HG03460 (cell line): ENCODE results near the gene APAF1.
"Not testable (repeated sequence)": the region's sequence is repeated elsewhere in the genome, so short reads cannot be mapped to it uniquely, and the experiment has no call there.

Experiments used
- ATAC-seq: cut with Tn5 transposase; IDR thresholded peaks from one replicate; pipeline ENCODE4 v1.9.1; 2021; ENCODE audit not compliant: unreplicated experiment

The APAF1 gene

DNA sequence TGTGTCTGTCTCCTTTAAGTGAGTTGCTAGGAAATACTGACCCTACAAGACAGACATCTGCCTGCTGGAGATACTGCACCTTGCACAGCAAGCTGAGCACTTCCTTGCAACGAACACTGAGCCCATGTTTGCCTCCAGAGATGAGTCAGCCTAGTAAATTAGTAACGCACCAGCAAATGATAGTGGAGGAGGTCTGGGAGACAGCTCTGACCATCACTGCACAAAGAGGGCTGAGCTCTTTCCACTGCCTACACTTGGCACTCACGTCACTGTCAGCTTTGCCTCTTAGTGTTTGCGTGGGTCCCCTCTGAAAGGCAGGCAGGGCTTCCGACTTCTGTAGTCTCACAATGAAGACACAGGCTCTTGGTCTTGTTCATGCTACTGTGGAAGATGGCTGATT, 109.0 kb downstream of the APAF1 start:
- peak; percentile 99 for ATAC-seq

DNA sequence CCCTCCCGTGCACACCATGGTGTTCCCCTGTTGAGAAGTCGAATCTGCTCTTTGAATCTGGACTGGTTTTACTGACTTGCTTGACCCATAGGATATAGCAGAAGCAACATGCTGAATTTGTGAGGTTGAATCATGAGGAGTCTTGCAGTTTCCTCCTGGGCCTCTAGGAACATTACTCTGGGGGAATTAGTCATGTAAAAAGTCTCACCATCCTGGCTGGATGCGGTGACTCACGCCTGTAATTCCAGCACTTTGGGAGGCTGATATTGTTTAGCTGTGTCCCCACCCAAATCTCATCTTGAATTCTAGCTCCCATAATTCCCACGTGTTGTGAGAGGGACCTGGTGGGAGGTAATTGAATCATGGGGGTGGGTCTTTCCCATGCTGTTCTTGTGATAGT, 110.8 kb downstream of the APAF1 start:
- not testable (repeated sequence) for ATAC-seq

DNA sequence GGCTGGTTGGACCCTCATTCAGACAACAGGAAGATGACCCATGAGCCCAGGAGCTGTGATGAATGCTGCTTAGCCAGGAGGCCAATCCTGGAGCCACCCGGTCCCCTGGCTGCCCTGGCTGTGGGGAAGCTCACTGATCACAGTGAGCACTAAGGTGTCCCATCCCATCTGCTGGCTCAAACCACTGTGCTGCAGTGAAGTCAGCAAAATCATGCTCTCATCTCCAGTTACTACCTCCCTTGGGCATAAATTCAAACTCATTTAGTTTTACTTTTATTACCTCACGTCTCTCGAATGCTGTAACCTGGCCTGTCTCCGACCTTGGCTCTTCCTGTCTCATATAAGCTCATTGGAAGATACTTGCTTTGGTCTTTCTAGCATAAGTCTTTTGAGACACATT, 112.4 kb downstream of the APAF1 start:
- ATAC-seq = no peak

DNA sequence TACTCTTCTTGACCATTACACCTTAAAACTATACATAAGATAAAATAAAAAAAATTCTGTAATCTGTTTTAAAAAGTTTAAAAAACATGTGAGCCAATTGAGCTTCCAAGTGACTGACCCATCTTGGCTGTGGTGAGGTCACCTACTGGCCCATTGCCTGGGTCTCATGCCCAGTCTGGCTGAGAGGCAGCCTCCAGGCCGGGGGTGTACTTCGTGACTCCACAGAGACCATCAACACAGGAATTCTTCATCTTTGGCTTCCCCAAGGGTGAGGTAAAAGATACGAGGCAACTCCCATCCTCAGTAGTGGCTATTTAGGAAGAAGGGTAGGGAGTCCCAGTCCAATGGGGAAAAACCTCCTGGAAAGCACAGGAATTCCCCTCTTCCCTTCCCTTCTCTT, 113.2 kb downstream of the APAF1 start:
- ATAC-seq = no peak

DNA sequence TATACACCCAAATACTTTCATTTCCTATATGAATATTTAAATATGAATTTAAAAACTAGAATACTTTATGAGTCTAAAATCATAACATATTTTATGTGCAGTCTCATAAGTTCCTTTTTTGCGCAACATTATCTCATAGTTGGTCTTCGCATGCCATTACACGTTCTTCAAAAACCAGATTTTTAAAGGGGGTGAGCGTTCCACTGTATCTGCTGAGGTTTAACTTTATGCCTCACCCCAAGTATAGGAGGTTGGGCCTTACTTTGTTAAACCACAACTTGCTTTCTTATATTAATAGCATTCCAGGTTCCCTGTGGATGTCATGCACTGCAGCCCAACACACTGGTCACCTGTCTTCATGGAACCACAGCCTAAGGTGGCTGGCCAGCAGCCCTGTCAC, 118.6 kb downstream of the APAF1 start:
- ATAC-seq = no peak

DNA sequence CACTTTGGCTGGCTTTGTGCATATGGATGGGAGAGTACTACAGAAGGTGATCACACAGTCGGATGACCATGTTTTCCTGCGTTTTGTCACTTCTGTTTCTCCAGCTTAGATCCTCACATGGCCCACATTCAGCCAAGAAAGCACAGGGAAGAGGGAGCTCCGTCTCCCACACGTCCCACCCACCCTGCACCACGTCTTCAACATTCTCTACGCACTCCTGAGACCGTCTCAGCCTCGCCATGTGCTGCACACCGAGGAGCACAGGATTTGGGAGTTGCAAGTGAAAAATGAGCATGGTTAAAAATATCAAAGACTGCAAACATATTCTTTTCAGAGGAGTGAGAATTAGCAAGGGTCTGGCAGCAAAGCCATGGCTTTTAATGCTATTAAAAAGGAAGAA, 122.2 kb downstream of the APAF1 start:
- no peak for ATAC-seq

DNA sequence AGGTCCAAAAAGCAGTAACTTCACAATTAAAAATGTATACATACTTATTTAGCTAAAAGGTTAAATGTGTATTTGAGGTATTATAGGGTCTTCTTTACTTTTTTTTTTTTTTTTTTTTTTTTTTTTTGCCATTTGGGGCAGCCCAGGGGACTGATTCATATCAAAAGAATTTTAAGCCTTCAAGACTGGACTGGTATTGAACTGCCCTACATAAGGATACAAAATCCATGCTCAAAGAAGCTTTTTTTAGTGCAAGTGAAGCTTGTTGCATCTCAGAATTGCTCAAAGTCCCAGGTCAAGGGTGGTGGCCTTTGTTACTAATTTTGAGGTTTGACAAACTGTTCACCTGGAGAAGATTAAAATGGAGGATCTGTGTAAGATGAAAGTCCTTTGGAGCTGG, 124.0 kb downstream of the APAF1 start:
- ATAC-seq = no peak

DNA sequence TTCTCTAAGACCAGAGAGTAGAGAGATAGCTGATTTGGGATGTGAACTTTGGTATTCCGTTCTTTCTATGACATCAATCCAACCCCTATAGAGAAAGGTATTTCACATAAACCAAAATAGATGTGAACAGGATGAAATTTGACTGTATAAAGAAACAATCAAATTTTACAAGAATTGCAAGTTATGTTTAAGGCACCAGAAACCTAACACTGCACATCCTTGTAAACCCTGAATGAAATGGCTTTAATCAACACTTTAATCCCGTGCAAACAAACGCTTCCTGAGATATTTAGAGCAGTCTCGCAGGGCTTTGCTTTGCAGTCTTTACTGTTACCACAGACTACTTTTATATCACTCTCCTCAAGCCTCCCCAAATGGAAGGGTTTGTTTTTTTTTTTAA, 125.1 kb downstream of the APAF1 start:
- no peak for ATAC-seq

DNA sequence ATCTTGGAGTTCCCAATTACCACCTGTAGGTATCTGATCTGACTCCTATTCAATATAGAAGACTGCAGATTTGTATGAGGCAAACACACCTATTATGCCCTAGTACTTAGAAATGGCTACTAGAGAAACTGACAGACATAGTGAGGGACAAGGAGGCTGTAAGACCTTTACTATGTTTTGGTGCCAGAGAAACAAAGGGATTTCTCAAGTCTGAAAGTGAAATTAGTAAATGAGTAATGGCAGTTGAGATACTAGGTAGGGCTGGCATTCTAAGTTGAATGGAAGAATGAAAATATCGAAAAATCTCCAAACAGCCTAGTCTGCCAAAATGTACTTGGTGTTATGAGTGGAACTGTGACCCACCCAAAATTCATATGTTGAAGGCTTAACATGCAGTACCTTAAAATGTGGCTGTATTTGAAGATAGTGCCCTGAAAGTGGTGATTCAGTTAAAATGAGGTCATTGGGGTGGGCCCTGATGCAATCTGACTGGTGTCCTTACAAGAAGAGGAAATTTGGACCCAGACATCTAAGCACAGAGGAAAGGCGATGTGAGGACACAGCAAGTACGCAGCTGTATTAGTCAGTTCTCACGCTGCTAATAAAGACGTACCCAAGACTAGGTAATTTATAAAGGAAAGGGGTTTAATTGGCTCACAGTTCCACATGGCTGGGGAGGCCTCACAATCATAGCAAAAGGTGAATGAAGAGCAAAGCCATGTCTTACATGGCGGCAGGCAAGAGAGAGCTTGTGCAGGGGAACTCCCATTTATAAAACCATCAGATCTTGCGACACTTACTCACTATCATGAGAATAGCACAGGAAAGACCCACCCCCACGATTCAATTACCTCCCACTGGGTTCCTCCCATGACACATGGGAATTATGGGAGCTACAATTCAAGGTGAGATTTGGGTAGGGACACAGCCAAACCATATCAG, 127.0 kb downstream of the APAF1 start:
- ATAC-seq = no peak

DNA sequence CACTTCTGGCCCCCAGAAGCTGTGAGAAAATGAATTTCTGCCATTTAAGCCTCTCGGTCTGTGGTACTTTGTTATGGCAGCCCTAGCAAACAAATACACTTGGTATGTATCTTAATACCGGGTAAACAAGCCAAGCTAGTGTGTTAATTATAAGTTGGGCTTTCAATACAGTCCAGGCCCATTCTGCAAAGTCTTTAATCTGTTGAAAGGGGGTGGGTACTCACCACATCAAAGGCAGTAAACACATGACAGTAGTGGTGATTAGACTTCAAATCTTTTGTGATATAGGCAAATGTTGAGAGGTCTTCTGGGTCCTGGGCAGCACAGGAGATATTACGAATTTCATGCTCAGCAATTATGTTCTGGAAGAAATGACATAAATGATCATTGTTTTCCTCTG, 127.7 kb downstream of the APAF1 start:
- no peak for ATAC-seq

DNA sequence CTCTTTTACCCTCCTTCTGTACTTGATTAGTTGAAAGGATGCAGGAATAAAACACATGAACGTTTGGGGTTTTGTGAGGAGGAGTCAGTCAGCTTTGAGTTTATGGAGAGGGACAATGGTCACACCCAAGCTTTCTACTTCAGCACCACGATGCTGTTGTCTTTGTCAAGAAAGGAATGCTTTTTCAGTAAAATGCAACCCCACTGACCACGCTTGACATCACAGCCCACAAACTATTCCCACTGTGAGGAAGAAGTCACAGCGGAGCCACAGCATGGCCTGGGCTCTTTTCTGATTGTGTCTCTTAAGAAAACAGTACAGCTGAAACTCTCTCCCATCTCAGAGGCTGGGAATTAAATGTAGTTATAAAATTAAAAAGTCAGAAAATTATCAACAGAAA, 135.2 kb downstream of the APAF1 start:
- no peak for ATAC-seq

DNA sequence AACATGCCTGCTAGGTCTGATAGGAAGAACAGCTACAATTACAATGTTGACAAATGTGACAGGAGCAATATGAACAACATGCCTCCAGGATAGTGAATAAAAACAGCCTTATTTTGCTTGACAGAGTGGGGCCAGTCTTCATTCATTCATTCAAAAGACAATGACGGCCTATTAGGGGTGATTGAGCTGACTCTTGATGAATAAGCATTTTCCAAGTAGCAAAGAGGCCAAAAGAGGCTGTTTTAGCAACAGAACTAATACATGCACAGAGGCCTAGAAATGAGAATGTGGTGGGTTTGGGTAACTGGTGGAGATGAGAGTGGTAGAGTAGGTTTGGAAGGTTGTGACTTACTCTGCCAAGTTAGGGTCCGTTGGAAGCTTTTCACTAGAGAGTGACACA, 138.3 kb downstream of the APAF1 start:
- ATAC-seq = no peak
